GM12878 (cell line): Measurements from ENCODE around the gene ERAL1. TPM values are rescaled to one million over a fixed set of nuclear protein-coding genes. Genes with fewer than 3 reads are reported as not detected.

ENCODE experiments used
- ATAC-seq: fragments of 200-7000 bp; cut with Tn5 transposase; 3 replicates; pipeline ENCODE4 v1.9.1; 2020; ENCODE audit warnings: mild to moderate bottlenecking, moderate library complexity
- BruUV-seq: library from RNA; stranded (reverse); fragments of 400-500 nt; replicated peaks from 2 replicates; lab custom pipeline; 2021; lab: Mats Ljungman, UMichigan
- CTCF ChIA-PET: fragments of 300-600 bp; sonication (Branson Sonifier 250); formaldehyde crosslinking; extraction: SDS; loops from one replicate; lab custom pipeline; 2021; ENCODE audit warnings: inconsistent platforms; lab: Yijun Ruan, JAX
- POLR2A ChIA-PET: fragments of 350-600 bp; formaldehyde crosslinking; extraction: SDS; loops from one replicate; lab custom pipeline; 2021; ENCODE audit warnings: inconsistent platforms; lab: Charles Lee
- RAD21 ChIA-PET: fragments of 300-600 bp; sonication (Branson Sonifier 250); formaldehyde crosslinking; loops from one replicate; lab custom pipeline; 2023; ENCODE audit warnings: antibody characterized with exemption; ENCODE audit not compliant: unreplicated experiment; lab: Charles Lee
- SMC1A ChIA-PET: fragments of 300-600 bp; sonication (Branson Sonifier 250); formaldehyde crosslinking; loops from one replicate; lab custom pipeline; 2023; ENCODE audit not compliant: unreplicated experiment, uncharacterized antibody; lab: Charles Lee
- DNase-seq: peaks from one replicate; pipeline ENCODE4 v3.0.0-alpha.2; 2011; ENCODE audit warnings: low read depth, low spot score
- FAIRE-seq: peaks from 3 replicates; lab custom pipeline; 2011; peaks lifted over from hg19 to GRCh38; lab: Jason Lieb, UNC
- H2AFZ ChIP-seq: 2 replicates; pipeline ENCODE4 v1.6.0; 2011; ENCODE audit warnings: low read depth, low read length, control low read depth; ENCODE audit not compliant: control insufficient read depth
- H3K27ac ChIP-seq: 2 replicates; pipeline ENCODE4 v1.5.1; 2011; ENCODE audit warnings: control low read depth; ENCODE audit not compliant: control insufficient read depth, insufficient read depth
- H3K27me3 ChIP-seq, 2 experiments: replicated peaks in 1 of 2; 2 replicates each; pipeline versions ENCODE4 v1.6.0 to v1.6.1; 2011; ENCODE audit warnings: low read length in 1 of 2; ENCODE audit not compliant: control insufficient read depth in 2 of 2, insufficient read depth in 2 of 2
- H3K36me3 ChIP-seq, 2 experiments: 2 replicates each; pipeline ENCODE4 v1.5.1; 2011; ENCODE audit warnings: low read length in 1 of 2; ENCODE audit not compliant: control insufficient read depth in 2 of 2, insufficient read depth in 2 of 2
- H3K4me1 ChIP-seq: 2 replicates; pipeline ENCODE4 v1.6.1; 2011; ENCODE audit warnings: mild to moderate bottlenecking, low read length, moderate library complexity, mixed read lengths; ENCODE audit not compliant: control insufficient read depth, insufficient read depth
- H3K4me2 ChIP-seq: 2 replicates; pipeline ENCODE4 v1.6.0; 2011; ENCODE audit warnings: control low read depth; ENCODE audit not compliant: control insufficient read depth, insufficient read depth
- H3K4me3 ChIP-seq: fragments of 200-600 bp; sonication (generic); 2 replicates; pipeline ENCODE4 v1.5.1; 2016
- H3K79me2 ChIP-seq: 2 replicates; pipeline ENCODE4 v1.6.0; 2011; ENCODE audit warnings: low read length; ENCODE audit not compliant: control insufficient read depth, insufficient read depth
- H3K9ac ChIP-seq: 2 replicates; pipeline ENCODE4 v1.8.0; 2011; ENCODE audit warnings: low read length, control low read depth, mixed read lengths; ENCODE audit not compliant: control insufficient read depth, insufficient read depth
- H3K9me3 ChIP-seq: replicated peaks from 3 replicates; pipeline ENCODE4 v1.5.1; 2011; ENCODE audit warnings: mild to moderate bottlenecking, low read length; ENCODE audit not compliant: control insufficient read depth, insufficient read depth
- H4K20me1 ChIP-seq: 2 replicates; pipeline ENCODE4 v1.6.0; 2011; ENCODE audit not compliant: control insufficient read depth, insufficient read depth
- BRCA1 ChIP-seq: IDR thresholded peaks from 2 replicates; pipeline ENCODE4 v1.6.1; 2011; ENCODE audit warnings: low read depth, low read length, improper control_type of control experiment
- ETV6 ChIP-seq, 2 experiments: fragments of 450-650 bp in 1 of 2; IDR thresholded peaks in 1 of 2; conservative IDR thresholded peaks in 1 of 2; 2 replicates each; pipeline ENCODE4 v1.6.1; 2014; ENCODE audit warnings: antibody characterized with exemption in 1 of 2, borderline replicate concordance in 1 of 2, low read depth in 1 of 2, mild to moderate bottlenecking in 1 of 2, moderate library complexity in 1 of 2
- KLF5 ChIP-seq: fragments of 450-650 bp; IDR thresholded peaks from 2 replicates; pipeline ENCODE4 v1.6.1; 2014; ENCODE audit warnings: mild to moderate bottlenecking; ENCODE audit not compliant: partially characterized antibody
- NFIC ChIP-seq: IDR thresholded peaks from 2 replicates; pipeline ENCODE4 v1.6.1; 2012; ENCODE audit warnings: low read depth, mild to moderate bottlenecking, inconsistent platforms, low read length, moderate library complexity
- PML ChIP-seq: IDR thresholded peaks from 2 replicates; pipeline ENCODE4 v1.6.1; 2012; ENCODE audit warnings: low read length, inconsistent platforms
- RFX5 ChIP-seq: IDR thresholded peaks from 2 replicates; pipeline ENCODE4 v1.6.1; 2011; ENCODE audit warnings: low read depth, low read length, improper control_type of control experiment
- SREBF2 ChIP-seq: IDR thresholded peaks from 2 replicates; pipeline ENCODE4 v1.6.1; 2012; ENCODE audit warnings: mild to moderate bottlenecking, low read length
- WRNIP1 ChIP-seq: IDR thresholded peaks from 2 replicates; pipeline ENCODE4 v1.6.1; 2011; ENCODE audit warnings: low read depth, low read length, improper control_type of control experiment, borderline replicate concordance
- ZBED1 ChIP-seq: IDR thresholded peaks from 2 replicates; pipeline ENCODE4 v1.6.1; 2016; ENCODE audit warnings: borderline replicate concordance
- WGBS: methylation state at CpG from one replicate; pipeline ENCODE4 v1.1.6; 2016; ENCODE audit warnings: low lambda C conversion rate; ENCODE audit not compliant: insufficient replicate concordance, insufficient coverage; ENCODE audit errors: missing lambda C conversion rate; 5-methylcytosine and 5-hydroxymethylcytosine counted together
- in situ Hi-C: fragments of 300-500 bp; cut with MboI; formaldehyde crosslinking; loops from 9 replicates; pipeline ENCODE4 v1.14.3; 2018; ENCODE audit warnings: mixed read lengths
- intact Hi-C: fragments of 100-400 bp; cut with micrococcal nuclease; formaldehyde crosslinking; loops from one replicate; pipeline ENCODE4 v1.14.2; 2022; ENCODE audit not compliant: unreplicated experiment
- polyA plus RNA-seq, 11 experiments: library from polyadenylated mRNA; depleted of rRNA in 4 of 11; unstranded in 6 of 11; stranded (reverse) in 5 of 11; fragments of >200 nt; fragmentation: Nextera tagmentation in 4 of 11; fragmentation: Illumina TruSeq in 1 of 11; extraction: Ambion mirVana in 4 of 11; extraction: Trizol in 1 of 11; gene quantifications; 1 replicate in 1 of 11; 2 replicates in 10 of 11; pipeline versions ENCODE4 v1.2.1 to v1.2.3, GENCODE V29; 2011 to 2016; ENCODE audit warnings: inconsistent platforms in 2 of 11, missing spikeins in 2 of 11, low read depth in 1 of 11
- total RNA-seq, 4 experiments: library from RNA; depleted of rRNA in 3 of 4; stranded (reverse); fragments of >200 nt in 3 of 4; fragmentation: Illumina TruSeq in 1 of 4; extraction: Trizol in 1 of 4; gene quantifications; 2 replicates each; pipeline versions ENCODE4 v1.2.1 to v1.2.3, GENCODE V29; 2013 to 2021
- TF ChIP-seq, protein P1 (sequence below): fragments of 150-350 bp; IDR thresholded peaks from 2 replicates; pipeline ENCODE4 v1.6.1; 2016; ENCODE audit warnings: low read depth, low read length
- TF ChIP-seq, protein P2 (sequence below): fragments of 450-650 bp; formaldehyde crosslinking; IDR thresholded peaks from 2 replicates; pipeline ENCODE4 v1.4.0; 2022; ENCODE audit warnings: mild to moderate bottlenecking, moderate library complexity

Gene ERAL1
- total and polyA plus RNA-seq, 10 of the 15 experiments (the other 5 are each of a cell fraction or from before 2014, with no cell fraction given): 27.7 to 175 (median 104) TPM

DNA sequence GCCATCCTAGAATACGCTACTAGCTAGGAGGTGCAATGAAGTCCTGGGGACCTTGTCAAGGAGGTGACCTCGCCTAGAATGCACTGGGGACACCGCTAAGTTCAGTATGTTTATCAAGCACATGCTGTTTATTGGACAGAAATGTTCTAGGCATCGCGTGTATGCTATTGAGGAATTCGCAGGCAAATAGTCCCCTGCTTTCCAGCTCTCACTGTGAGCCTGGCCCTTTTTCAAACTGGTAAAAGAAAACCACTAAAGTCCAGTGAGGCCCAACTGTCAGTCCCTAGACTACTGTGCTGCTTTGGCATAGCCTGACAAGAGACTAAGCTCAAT, 11.0 kb upstream of the ERAL1 start:
- H3K9ac ChIP-seq: no peak overlapping the region
- no peak for ATAC-seq
- 96% methylated on average over 6 of the region's 6 CpGs for WGBS

DNA sequence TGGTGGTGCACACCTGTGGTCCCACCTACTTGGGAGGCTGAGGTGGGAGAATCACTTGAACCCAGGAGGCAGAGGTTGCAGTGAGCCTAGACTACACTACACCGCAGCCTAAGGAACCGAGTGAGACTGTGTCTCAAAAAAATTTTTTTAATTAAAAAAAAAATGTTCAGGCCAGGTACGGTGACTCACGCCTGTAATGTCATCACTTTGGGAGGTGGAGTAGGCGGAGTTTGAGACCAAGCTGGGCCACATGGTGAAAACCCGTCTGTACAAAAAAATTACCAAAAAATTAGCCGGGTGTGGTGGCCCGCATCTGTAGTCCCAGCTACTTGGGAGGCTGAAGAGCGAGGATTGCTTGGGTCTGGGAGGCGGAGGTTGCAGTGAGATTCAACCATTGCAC, 8.6 kb upstream of the ERAL1 start:
- no peaks in the 10 kb centered on the region for H3K27me3 ChIP-seq
- intact Hi-C loops: no loop called here
- H2AFZ ChIP-seq: no peak overlapping the region
- peaks cover 15% of the 10 kb centered on the region for H3K79me2 ChIP-seq
- DNase-seq (no peak), FAIRE-seq (no peak), ATAC-seq (no peak)
- ChIA-PET SMC1A (no interaction called here), RAD21 (no interaction called here), CTCF (interaction anchor here (1.5 kb wide), 1 partner anchor 83 kb away, joined by 3 read pairs; no protein-coding TSS in a partner anchor), POLR2A (interaction anchor here (0.6 to 0.8 kb wide), 2 partner anchors 111 to 291 kb away, joined by 4 to 5 read pairs; no protein-coding TSS in a partner anchor)
- no peaks in the 10 kb centered on the region for H3K9me3 ChIP-seq
- in situ Hi-C loops: no loop called here
- no peaks in the 10 kb centered on the region for H3K36me3 ChIP-seq
- WGBS: 81% methylated on average over 10 of the region's 10 CpGs
- H3K27ac ChIP-seq: no peak overlapping the region
- H3K4me1 ChIP-seq: no peaks in the 10 kb centered on the region
- no peak overlapping the region for H3K4me2 ChIP-seq
- H3K9ac ChIP-seq: no peak overlapping the region
- no peaks in the 10 kb centered on the region for H4K20me1 ChIP-seq
- BruUV-seq: no TSS peak
- no peak overlapping the region for H3K4me3 ChIP-seq
- TF ChIP-seq NFIC (no peak), BRCA1 (no peak), RFX5 (no peak), ZBED1 (no peak), WRNIP1 (no peak), SREBF2 (no peak), PML (no peak), ETV6 (conservative IDR thresholded peaks at IDR 0.05 in 1 of 2, IDR thresholded peaks at IDR 0.05 in 1 of 2; ENCODE audit: borderline replicate concordance in 1 of 2, low read depth in 1 of 2) (no peak)
- TF ChIP-seq, protein P1, sequence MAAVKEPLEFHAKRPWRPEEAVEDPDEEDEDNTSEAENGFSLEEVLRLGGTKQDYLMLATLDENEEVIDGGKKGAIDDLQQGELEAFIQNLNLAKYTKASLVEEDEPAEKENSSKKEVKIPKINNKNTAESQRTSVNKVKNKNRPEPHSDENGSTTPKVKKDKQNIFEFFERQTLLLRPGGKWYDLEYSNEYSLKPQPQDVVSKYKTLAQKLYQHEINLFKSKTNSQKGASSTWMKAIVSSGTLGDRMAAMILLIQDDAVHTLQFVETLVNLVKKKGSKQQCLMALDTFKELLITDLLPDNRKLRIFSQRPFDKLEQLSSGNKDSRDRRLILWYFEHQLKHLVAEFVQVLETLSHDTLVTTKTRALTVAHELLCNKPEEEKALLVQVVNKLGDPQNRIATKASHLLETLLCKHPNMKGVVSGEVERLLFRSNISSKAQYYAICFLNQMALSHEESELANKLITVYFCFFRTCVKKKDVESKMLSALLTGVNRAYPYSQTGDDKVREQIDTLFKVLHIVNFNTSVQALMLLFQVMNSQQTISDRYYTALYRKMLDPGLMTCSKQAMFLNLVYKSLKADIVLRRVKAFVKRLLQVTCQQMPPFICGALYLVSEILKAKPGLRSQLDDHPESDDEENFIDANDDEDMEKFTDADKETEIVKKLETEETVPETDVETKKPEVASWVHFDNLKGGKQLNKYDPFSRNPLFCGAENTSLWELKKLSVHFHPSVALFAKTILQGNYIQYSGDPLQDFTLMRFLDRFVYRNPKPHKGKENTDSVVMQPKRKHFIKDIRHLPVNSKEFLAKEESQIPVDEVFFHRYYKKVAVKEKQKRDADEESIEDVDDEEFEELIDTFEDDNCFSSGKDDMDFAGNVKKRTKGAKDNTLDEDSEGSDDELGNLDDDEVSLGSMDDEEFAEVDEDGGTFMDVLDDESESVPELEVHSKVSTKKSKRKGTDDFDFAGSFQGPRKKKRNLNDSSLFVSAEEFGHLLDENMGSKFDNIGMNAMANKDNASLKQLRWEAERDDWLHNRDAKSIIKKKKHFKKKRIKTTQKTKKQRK: no peak
- TF ChIP-seq, protein P2, sequence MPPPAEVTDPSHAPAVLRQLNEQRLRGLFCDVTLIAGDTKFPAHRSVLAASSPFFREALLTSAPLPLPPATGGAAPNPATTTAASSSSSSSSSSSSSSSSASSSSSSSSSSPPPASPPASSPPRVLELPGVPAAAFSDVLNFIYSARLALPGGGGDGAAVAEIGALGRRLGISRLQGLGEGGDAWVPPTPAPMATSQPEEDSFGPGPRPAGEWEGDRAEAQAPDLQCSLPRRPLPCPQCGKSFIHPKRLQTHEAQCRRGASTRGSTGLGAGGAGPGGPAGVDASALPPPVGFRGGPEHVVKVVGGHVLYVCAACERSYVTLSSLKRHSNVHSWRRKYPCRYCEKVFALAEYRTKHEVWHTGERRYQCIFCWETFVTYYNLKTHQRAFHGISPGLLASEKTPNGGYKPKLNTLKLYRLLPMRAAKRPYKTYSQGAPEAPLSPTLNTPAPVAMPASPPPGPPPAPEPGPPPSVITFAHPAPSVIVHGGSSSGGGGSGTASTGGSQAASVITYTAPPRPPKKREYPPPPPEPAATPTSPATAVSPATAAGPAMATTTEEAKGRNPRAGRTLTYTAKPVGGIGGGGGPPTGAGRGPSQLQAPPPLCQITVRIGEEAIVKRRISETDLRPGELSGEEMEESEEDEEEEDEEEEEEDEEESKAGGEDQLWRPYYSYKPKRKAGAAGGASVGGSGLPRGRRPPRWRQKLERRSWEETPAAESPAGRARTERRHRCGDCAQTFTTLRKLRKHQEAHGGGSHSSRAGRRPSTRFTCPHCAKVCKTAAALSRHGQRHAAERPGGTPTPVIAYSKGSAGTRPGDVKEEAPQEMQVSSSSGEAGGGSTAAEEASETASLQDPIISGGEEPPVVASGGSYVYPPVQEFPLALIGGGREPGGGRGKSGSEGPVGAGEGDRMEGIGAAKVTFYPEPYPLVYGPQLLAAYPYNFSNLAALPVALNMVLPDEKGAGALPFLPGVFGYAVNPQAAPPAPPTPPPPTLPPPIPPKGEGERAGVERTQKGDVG (CRISPR knock-in tag): no peak

More for the DNA sequence above, 11.0 kb upstream of the ERAL1 start:
- in situ Hi-C loops (no loop called here), intact Hi-C loops (loop anchor here (5.0 kb wide), 2 partner anchors 81 to 116 kb away; partner anchors contain the start of genes NEK8 and TLCD1)
- no peak for DNase-seq
- Histone ChIP-seq H3K4me2 (no peak overlapping the region), H3K4me3 (no peak overlapping the region), H4K20me1 (no peaks in the 10 kb centered on the region), H3K4me1 (no peaks in the 10 kb centered on the region), H3K9me3 (no peaks in the 10 kb centered on the region), H3K27me3 (no peaks in the 10 kb centered on the region), H3K36me3 (no peaks in the 10 kb centered on the region; a peak in 1 of 4 replicates), H2AFZ (no peak overlapping the region), H3K79me2 (peaks cover 25% of the 10 kb centered on the region), H3K27ac (no peak overlapping the region)
- RAD21 ChIA-PET: interaction anchor here (2.0 to 2.9 kb wide), 2 partner anchors 53 to 124 kb away, joined by 4 to 13 read pairs; partner anchors contain the start of genes FLOT2 and RPL23A
- SMC1A ChIA-PET: interaction anchor here (1.0 to 1.5 kb wide), 3 partner anchors 16 to 81 kb away, joined by 3 to 6 read pairs (median 4); no protein-coding TSS in a partner anchor
- FAIRE-seq: no peak
- CTCF ChIA-PET: interaction anchor here (0.7 to 5.7 kb wide), 6 partner anchors 18 to 110 kb away, joined by 3 to 49 read pairs (median 3); no protein-coding TSS in a partner anchor
- TF ChIP-seq KLF5: no peak
- BruUV-seq: no TSS peak
- POLR2A ChIA-PET: interaction anchor here (0.6 to 3.8 kb wide), 5 partner anchors 54 to 117 kb away, joined by 3 to 20 read pairs (median 4); partner anchors contain the start of gene FLOT2
